HG03108 (cell line): Measurements from ENCODE around the gene ODC1.

ENCODE experiments used
- ATAC-seq: cut with Tn5 transposase; IDR thresholded peaks from one replicate; pipeline ENCODE4 v1.9.1; 2021; ENCODE audit warnings: moderate library complexity; ENCODE audit not compliant: unreplicated experiment

Gene ODC1

DNA sequence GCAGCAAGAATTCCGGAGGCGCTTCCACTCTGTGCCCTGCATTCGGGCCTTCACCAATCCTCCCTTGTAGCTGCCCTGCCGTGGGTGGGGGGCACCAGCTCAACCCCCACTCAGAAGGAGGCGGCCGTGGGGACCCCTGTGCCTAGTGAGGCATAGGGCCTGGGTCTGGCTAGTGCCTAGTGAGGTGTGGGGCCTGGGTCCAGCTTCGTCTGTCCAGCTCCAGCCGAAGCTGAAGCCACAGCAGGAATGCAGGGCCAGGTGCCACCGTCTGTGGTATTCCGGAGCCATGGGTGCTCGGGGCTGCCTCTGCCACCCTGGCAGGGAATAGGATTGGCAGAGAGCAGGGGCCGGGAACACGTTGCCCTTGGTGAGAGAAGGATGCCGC lies 12.3 kb downstream of the ODC1 start:
- ATAC-seq, result no peak

DNA sequence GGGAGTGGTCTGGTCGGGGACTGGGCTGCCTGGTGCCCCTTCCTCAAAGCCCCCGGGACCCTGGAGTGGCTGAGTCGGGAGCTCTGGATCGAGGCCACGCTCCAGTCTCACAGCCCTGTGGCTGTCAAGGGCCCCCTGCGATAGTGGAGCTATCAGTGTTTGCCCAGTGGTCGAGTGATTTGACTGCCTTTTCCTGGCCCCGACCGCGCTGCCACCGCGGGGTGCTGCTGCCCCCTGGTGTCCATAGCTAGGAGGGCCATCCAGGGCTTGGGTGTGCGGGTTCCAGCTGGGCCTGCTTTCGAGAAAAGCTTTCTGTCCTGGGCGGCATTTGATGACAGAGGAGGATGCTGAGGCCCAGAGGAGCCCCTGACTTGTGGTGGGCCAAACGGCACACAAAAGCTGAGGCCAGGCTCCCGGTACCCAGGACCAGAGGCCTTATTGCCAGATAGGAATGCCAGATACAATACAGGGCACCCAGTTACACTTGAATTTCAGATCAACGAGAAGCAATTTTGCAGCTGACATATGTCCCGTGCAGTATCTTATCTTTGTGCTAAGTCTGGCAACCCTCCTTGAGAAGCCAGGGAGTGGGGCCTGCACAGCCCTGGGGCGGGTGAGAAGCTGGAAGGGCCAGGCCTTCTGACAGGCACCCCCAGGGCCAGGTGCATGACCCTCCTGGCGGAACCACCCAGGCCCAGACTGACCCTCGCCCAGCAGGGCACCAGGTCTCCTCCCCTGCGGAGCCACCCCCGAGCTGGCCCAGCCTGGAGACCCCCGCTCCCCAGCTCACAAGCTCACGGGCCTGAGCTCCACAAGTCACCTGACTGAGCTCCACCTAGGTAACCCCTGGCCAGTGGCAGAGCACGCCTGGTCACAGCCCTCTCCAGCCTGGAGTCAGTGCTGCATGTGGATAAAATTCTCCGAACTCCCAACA lies 13.0 kb downstream of the ODC1 start:
- ATAC-seq, result peak; percentile 64

DNA sequence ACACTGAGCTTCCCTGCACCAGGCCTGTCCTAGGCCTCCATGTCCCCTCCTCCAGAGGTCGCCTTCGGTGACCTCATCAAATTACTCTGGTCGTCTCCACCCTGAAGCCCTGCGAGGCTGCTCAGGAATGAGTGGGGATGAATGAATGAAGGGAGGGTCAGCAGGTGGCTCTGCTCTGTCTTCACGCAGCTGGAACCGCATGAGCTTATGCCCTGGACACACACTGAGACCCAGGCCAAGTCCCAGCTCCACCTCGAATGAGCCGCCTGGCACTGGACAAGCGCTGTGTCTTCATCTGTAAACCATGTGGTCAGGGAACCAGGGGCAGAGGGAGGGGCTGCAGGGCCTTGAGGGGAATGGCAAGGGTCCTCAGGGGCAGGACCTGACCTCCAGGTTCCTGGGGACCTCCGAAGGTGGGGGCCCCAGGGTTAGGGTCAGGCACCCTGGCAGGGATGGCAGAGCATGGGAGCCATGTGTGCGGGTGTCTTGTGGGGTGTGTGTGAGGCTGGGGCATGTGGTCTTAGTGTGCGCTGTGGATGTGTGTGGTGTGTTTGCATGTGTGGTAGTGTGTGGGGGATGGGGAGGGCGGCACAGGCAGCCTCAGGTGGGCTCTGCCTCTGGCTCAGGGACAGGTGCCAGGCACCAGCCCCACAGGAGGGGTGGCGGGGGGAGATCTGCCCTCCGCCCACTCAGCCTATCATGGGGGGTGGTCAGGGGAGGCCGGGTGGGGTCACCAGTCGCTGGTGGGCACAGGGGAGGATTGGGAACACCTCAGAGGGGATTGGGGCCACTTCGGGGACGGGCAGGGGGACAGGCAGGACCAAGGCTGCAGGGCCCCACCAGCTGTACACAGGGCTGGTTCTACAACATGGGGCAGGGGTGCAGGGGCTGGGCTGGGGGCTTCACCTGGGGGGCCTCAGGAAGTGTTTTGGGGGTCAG lies 13.9 kb downstream of the ODC1 start:
- no peak for ATAC-seq

DNA sequence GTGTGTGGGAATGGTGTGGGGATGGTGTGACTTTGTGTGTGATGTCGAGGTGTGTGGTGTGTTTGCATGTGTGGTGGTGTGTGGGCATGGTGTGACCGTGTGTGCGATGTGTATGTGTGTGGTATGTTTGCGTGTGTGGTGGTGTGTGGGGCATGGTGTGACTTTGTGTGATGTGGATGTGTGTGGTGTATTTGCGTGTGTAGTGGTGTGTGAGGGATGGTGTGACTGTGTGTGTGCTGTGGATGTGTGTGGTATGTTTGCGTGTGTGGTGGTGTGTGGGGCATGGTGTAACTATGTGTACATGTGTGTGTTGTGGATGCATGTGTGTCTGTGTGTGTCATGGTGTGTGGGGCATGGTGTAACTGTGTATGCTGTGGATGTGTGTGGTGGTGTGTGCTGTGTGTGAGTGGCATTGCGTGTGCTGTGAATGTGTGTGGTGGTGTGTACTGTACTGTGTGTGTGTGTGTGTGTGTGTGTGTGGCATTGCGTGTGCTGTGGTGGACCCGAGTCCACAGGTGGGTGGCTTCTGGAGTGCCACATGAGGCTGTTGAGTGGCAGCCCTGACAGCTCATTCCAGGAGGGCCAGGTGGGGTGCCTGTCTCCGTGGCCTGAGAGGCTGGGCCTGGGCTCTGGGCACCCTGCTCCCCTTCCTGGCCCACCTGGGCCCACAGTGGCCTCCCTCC lies 14.7 kb downstream of the ODC1 start:
- no peak for ATAC-seq

DNA sequence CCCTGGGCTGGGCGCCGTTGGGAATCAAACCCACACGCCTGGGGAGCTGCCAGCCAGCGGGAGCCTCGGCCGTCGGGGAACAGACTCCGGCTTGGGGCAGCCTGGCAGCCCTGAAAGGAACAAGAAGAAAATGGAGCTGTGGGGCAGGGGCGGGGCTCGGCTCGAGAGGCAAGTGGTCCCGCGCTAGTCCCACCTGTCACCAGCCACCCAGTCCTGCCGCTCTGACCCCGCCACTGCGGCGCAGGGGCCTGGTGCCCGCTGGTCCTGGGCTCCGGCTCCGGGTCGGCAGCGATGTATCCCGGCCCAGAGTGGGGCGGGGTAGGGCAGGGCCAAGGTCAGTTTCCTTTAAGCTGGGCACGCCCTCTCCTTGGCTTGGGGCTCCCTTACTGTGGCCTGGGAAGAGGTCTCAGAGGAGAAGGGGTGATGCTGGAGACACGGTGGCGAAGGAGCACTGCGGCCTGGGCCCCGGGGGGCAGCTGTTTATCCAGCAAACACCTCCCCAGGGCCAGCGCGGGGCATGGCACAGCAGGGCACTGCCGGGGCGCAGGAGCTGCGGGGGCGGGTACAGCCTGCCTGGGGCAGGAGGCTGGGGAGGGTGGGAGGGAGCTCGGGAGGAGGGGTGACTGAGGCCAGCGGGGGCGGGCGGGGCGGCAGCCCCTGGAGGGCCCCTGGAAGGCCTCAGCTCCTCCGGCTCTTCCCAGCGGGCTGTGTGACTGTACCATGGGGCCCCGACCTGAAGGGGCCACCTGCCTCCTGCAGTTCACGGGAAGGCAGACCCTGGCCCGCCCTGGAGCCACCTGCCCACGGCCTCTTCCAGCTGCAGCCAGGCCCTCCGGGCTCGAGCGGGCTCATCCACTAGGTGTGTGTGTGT lies 15.6 kb downstream of the ODC1 start:
- ATAC-seq, result no peak

DNA sequence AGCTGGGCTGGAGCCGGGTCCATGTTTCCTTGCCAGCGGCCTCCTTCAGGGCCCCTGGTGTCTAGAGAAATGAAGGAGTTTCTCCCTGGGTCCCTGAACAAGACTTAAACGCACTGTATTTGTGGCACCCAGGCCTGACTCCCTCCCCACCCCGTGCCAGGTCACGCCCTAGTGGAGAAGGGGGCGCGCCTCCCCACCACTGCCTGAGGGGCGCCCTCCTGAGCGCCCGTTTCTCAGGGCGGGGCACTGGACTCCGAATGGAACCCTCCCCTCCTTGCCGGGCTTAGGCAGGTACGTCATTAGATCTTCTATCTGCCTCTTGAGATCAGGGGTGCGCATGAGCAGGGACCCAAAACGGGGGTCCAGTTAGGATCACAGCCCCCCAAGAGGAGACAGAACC lies 16.3 kb downstream of the ODC1 start:
- ATAC-seq, result no peak

DNA sequence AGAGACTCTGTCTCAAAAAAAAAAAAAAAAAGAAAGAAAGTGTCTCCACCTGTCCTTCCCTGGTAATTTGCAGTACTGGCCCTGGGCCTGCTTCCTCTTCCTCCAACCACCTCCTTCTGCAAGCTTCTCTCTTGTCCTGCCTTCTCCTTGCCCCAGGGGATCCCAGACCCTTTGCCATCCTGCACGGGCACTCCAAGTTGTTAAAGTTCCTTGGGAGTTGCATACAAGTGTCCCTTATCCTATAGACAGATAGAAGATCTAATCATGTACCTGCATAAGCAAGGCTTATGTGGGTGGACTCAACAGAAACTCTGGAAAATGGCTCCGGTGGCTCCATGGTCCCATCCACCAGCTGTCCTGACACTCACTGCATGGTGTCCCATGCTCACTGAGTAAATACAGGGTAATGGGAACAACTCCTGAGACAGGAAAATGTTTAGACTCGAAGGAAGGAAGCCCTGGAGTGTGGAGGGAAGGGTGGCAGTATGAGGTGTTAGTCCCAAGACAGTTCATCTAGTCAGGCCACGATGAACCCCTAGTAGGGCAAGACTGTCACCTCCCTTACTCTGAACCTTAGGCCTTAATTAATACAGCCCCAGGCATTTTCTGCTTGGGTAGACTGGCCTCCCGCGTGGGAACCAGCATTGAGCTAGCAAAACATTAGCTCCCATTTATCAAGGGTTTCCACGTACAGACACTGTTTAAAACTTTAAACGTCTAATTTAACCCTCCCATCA lies 17.1 kb downstream of the ODC1 start:
- no peak for ATAC-seq

DNA sequence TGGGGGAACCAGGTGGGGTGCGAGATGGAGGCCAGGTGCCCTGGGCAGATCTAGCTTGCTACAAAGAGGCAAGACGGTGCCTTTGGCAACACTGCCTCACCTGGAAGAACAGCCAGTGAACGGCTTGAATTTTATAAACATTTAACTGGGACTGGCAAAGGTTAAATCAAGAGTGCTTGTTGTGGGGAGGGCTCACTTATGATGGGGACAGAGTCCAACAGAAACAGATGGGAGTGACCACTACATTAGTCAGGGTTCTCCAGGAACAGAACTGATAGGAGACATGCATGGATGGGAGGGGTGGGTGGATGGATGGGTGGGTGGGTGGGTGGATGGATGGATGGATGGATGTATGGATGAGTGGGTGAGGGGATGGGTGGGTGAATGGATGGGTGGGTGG lies 19.2 kb downstream of the ODC1 start:
- ATAC-seq, result no peak

DNA sequence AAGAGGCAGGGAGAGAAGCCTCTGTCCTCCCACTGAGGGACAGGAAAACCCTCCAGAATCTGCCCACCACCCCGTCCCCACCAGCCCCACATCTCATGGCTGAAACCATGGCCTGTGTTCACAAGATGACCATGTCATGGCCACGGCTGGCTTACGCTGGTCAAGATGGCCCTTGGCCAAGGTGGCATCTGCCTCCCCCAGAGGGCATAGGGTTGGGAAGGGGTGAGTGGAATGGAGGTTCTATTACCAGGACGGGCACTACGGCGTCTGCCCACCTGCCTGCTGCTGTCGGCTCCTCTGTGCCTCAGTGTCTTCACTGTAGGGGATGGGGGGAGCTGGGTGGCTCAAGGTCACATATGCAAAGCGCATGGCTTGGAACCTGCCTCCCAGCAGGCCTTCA lies 19.8 kb downstream of the ODC1 start:
- ATAC-seq, result no peak

DNA sequence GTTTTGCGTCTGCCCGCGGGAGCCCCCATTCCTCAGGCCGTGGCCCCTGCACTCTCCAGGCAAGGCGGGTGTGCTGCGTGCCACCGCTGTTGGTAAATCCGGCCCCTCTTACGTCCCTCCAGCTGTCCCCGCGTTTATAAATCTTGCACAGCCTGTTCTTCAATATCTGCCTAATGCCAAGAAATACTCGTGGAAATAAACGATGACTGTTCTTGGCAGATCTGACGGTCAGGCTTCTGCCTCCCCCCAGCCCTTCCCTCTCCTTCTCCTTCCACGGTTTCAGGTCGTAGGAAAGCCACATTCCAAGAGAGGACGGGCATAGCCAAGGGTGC lies 20.5 kb downstream of the ODC1 start:
- no peak for ATAC-seq

DNA sequence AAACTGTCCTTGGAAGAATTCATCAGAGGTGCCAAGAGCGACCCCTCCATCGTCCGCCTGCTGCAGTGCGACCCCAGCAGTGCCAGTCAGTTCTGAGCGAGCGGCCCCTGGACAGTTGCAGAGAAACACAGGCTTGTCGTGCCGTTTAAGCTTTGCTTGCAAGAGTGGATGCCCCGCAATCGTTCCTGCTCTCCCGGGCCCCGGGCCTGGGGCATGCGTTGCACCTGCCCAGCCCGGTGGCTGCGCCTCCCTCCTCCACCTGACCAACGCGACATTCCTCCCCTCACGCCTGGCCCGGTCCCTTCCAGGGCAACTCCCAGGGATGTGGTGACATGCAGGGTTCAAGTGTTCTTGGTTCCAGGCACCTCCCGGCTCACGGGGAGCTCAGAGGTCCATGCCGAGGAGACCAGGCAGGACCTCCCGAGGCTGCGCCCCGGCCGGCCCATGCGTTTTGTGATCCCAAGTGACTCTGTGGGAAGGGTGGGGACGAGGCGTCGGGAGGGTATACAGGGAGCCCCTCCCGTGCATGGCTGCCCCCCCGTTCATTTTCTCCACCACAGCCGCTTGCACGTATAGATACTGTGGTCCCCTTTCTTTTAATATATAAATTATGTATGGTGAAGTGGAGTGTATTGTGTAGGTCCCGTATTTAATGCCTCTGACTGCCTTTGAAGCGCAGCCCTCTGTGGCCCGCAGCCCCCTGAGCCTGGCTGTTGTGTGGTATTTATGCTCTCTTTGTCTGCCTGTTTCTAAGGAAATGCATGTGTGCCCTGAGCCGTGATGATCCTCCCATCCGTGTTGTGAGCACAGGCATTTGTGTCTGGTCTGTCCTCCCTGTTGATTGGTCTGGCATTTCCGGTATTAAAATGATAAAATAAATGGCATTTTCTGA lies 21.2 kb downstream of the ODC1 start:
- no peak for ATAC-seq

DNA sequence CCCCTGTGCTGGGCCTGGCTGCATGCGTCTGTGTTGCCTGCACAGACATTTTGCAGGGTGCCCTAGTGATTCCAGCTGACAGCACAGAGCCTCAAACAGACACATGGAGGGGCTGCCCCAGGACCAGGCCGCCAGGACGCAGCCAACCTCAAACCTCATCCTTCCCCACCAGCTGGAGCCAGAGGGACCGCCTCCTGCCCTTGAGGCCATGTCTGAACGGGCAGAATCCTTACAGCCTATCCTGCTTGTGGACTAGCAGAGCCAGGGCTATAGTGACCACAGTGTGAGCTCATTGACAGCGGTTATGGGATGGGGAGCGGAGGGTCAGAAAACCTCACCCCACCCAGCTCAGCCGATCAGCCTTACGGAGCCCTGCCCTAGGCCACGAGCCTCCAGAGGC lies 22.4 kb downstream of the ODC1 start:
- no peak for ATAC-seq

DNA sequence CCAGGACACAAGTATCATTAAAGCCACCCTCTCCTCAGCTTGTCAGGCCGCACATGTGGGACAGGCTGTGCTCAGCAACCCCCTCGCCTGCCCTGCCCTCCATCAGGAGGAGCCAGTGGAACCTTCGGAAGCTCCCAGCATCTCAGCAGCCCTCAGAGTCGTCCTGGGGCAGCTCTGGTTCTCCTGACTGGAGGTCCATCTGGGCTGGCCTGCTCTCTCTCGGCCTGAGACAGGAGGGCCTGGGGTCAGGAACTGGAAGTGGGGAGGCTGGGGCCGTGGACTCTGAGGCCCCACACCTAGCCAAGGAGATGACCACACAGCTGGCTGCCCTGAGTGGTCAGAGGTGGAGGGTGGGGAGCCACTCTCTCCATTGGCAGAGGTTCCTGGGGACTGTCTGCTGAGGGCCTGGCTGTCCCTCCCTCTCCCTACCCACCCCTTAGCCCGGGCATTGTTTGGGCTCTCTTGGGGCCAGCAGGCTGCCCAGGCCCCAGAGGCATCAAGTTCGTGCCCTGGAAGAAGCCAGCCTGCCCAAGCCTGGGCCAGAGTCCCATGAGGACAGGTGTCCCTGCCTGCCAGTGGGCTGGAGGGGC lies 23.1 kb downstream of the ODC1 start:
- no peak for ATAC-seq

DNA sequence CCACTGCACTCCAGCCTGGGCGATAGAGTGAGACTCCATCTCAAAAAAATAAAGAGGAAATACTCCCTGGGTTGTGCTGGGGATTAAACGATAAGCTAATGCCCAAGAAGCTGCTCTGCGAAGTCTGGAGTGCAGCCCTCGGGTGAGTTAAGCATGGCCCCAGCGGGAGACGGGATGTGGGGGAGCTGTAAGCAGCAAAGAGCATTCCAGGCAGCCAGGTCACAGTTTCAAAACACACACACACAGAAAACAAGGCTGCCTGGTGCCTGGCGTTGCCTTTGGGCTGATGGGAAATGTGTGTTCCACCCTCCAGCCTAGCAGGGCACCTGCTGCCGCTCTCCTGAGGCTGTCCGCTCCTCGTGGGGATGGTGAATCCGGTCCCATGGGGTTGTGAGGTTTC lies 24.1 kb downstream of the ODC1 start:
- ATAC-seq, result no peak

DNA sequence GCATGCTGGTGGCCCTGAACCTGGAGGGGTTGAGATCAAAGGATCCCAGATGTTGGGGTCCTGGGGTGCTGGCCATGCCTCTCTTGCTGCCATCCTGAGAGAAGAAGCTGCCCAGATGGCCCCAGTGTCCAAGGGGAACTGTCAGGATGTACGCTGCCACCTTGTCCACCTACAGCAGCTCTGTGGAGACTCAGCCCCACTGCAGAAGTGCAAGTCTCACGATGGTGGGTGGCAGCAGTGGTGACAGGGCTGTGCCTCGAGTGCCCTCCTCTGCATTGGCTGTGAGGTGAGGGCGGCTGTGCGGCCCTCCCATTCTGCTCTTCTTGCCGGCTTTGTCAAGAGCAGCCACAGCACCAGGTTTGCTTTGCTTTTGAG lies 24.7 kb downstream of the ODC1 start:
- no peak for ATAC-seq

DNA sequence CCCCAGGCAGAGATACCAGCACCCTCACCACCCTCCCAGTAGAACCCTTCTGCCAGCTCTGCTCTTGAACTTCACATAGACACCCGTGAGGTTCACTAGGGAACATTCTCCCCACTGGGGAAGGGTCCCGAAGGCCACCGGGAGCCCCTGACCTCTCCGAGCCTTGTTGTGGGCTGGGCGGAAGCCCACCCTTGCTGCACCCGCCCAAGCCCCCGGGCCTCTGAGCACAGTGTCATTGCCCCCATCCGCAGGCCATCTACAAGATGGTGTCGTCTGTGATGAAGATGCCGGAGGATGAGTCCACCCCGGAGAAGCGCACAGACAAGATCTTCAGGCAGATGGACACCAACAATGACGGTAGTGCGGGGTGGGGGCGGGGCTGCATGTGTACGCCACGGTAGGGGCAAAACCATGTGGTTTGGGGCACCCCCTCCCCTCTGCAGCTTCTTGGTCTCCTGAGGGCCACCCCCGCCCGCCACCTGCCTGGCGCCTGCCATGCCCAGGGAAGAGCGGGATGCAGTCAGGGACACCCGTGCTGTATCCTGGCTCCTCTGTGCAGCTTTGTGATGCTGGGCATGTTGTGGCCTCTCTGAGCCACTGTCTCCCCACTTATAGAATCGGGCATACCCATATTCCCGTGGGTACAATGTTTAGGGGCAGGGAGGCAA lies 25.3 kb downstream of the ODC1 start:
- no peak for ATAC-seq

DNA sequence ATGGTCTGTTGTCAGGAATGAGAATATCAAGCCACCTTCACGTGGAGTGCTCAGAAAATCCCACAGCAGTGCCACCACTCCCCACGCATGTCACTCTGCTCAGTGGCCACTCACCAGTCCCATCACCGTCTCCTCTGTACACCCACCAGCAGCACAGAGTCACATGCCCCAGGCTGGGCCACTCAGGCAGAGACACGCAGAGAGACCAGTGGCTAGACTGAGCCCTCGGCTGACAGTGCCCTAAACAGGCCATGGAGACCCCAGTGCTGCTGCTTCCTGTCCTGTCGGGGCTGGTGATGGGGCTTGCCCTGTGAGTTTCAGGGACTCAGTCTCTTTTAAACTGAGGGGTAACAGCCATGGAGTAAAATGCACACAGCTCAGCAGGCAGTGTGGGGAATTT lies 25.9 kb downstream of the ODC1 start:
- no peak for ATAC-seq
